CD1c-positive myeloid dendritic cell (primary cell): ENCODE measurements around the gene STING1.
"Not testable (repeated sequence)": the region's sequence is repeated elsewhere in the genome, so short reads cannot be mapped to it uniquely, and the experiment has no call there.

Source experiments
- DNase-seq: peaks from one replicate; pipeline ENCODE4 v3.0.0-alpha.2; 2016; ENCODE audit errors: extremely low spot score

The STING1 gene

DNA sequence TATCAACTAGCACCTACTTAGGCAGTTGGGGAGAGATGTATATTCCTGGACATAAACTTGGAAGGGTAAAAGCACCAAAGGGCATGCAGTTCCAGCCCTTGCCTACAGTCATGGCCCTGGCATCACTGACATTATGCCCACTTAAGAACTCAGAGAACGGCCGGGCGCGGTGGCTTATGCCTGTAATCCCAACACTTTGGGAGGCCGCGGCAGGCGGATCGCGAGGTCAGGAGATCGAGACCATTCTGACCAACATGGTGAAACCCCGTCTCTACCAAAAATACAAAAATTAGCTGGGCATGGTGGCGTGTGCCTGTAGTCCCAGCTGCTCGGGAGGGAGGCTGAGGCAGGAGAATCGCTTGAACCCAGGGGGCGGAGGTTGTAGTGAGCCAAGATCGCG is 42.1 kb downstream of the STING1 start:
- DNase-seq = not testable (repeated sequence)

DNA sequence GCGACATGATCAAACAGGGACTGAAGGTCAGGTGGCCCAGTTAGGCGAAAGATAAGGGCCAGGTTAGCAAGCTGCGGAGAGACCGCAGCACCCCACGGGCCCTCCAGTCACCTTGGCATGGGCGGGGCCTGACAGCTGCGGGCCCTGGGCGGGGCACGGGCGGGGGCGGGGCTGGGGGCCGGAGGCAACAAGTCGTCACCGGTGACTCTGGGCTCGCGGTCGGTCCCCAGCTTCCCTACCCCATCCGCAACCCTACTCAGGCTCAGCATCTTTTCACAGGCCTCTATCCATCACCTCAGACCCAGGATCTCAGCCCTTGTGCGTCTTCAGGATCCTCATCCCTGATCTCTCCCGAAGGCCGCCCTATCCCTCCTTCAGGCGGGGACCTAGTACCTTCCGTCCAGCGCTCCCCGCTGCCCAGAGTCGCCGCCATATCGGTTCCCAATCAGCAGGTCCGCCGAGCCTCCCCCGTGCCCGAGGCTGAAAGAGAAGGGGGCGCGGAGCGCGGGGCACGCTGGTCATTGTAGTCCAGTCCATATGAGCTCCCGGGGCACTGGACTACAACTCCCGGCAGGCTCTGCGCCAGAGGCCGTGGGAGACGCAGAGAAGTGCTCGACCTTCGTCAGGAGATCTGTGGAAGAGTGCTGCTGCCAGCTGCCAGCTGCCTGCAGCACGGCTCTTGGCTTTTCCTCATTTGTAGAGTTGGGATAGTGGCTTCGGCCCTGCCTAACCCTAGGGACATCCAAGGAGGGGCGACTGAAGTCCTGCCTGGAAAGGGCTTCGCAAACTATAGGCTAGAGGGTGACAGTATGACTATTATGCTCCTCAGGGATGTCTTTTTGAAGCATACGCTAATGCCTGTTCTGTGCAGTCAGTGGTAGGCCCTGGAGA is 43.3 kb downstream of the STING1 start, which contains the start of gene DNAJC18:
TSS of gene DNAJC18 (minus strand) at position 513 of the 891 bp plus-strand sequence. CDS start at position 433, 80 bp downstream.
- peak; percentile 94 for DNase-seq

DNA sequence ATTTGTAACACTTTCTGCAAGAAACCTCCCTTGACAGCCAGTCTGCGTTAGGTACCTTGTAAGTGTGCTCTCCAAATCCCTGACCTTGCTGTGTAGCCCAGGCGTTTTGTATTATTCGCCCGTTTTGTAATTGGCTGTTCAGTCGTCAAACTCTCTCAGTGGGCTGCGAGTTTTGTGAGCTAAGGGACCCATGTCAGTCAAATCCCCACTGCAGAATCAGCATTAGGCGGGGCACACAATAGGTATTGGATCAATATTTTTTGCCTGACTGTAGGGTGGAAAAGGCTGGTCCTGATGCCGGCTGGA is 43.9 kb downstream of the STING1 start:
- DNase-seq = no peak

DNA sequence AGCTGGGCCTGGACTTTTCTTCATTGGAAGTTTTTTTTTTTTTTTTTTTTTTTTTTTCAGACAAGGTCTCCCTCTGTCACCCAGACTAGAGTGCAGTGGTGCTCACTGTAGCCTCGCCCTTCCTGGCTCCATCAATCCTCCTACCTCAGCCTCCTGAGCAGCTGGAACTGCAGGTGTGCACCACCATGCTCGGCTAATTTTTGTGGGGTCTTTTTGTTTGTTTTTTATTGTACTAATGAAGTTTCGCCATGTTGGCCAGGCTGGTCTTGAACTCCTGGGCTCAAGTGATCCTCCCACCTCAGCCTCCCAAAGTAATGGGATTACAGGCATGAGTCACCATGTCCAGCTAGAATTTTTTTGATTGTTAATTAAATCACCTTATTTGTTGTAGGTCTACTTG is 46.9 kb downstream of the STING1 start:
- no peak for DNase-seq

DNA sequence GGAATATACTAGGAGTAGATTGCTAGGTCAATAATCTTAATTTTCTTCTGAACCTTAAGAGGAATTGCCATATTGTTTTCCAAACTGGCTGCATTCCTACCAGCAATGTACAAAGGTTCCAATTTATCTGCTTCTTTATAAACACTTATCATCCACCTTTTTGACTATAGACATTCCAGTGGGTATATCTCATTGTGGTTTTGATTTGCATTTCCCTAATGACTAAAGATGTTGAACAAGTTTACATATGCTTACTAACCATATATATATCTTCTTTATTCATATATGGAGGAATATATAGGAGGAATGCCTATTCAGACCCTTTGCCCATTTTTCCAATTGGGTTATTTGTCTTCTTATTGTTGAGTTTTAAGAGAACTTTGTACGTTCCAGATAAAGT is 50.9 kb downstream of the STING1 start:
- no peak for DNase-seq

DNA sequence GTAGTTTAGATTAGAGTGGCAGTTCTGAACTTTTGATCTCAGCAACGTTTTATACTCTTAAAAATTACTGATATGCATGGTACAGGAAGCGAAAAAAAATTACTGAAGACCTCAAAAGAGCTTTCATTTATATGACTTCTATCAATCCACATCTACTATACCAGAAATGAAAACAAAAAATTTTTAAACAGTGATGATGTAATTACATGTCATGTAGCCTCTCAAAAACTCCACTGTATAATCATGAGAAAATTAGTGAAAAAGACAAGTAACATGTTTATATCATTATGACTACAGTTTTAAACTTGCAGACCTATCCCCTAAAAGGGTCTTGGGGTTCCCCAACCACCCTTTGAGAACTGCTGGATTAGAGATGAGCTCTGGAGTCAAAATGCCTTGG is 52.5 kb downstream of the STING1 start:
- DNase-seq = no peak

DNA sequence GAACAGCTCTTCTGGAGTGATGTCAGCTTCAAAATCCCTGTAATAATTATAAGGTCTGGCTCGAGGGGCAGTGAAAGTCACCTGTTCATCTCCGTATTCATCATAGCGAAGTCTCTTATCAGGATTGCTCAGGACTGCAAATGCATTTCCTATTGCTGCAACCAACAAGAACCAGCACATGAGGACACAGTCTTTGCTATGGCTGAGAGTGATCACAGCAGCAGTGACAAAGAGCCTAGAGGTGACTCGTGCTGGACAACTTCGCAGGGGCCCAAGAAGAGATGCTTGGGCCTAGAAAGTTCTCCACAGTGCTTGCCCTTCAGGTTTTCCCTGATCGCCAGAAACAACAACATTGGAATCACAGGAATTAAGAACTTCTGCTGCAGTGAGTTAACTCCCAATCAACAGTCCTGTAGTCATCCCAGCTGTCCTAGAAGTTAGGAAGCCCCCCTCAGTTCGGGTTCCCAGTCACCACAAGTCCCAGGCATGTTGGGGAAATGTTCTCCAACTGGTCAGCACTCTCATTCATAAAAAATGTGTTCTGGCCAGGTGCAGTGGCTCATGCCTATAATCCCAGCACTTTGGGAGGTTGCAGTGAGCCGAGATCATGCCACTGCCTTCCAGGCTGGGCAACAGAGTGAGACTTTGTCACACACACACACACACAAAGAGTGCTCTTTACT is 56.2 kb downstream of the STING1 start:
- no peak for DNase-seq
